ENCODE measurements around the gene SMIM45.

- TF ChIP-seq, protein P1, sequence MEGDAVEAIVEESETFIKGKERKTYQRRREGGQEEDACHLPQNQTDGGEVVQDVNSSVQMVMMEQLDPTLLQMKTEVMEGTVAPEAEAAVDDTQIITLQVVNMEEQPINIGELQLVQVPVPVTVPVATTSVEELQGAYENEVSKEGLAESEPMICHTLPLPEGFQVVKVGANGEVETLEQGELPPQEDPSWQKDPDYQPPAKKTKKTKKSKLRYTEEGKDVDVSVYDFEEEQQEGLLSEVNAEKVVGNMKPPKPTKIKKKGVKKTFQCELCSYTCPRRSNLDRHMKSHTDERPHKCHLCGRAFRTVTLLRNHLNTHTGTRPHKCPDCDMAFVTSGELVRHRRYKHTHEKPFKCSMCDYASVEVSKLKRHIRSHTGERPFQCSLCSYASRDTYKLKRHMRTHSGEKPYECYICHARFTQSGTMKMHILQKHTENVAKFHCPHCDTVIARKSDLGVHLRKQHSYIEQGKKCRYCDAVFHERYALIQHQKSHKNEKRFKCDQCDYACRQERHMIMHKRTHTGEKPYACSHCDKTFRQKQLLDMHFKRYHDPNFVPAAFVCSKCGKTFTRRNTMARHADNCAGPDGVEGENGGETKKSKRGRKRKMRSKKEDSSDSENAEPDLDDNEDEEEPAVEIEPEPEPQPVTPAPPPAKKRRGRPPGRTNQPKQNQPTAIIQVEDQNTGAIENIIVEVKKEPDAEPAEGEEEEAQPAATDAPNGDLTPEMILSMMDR (IDR thresholded peaks at IDR 0.05; ENCODE audit: low read length) = no peak
- TF ChIP-seq EZH2 (optimal IDR thresholded peaks at IDR 0.05; ENCODE audit: low read depth, low read length) = no peak
Measured at GRCh38 chr22:41975299-41976069, 23.5 kb downstream of the SMIM45 start.
